Left lung (tissue), 14 donors: ENCODE results near the gene CEBPA. TPM values are rescaled to one million over a fixed set of nuclear protein-coding genes. Genes with fewer than 3 reads are reported as not detected.
A peak's percentile ranks its signal among the peaks of the same experiment; 100 is the strongest.

Experiments
- ATAC-seq: fragments of 200-7000 bp; cut with Tn5 transposase; one replicate; pipeline ENCODE4 v1.9.1; 2020; ENCODE audit warnings: moderate library complexity
- DNase-seq, 4 donors: peaks; one replicate each; pipeline ENCODE4 v3.0.0-alpha.2; 2013 to 2020
- H3K27ac ChIP-seq, 2 donors: fragments of 200-600 bp; sonication (generic) in 1 of 2; one replicate each; pipeline versions ENCODE4 v1.5.0 to v1.8.0; 2020 to 2021
- H3K27me3 ChIP-seq, 2 donors: fragments of 200-600 bp; sonication (generic) in 1 of 2; one replicate each; pipeline versions ENCODE4 v1.5.0 to v1.8.0; 2020 to 2021
- H3K36me3 ChIP-seq, 2 donors: fragments of 200-600 bp; sonication (generic) in 1 of 2; one replicate each; pipeline versions ENCODE4 v1.5.0 to v1.8.0; 2020 to 2021
- H3K4me1 ChIP-seq, 2 donors: fragments of 200-600 bp; one replicate each; pipeline ENCODE4 v1.8.0; 2021
- H3K4me3 ChIP-seq, 2 donors: fragments of 200-600 bp; sonication (generic) in 1 of 2; one replicate each; pipeline versions ENCODE4 v1.5.0 to v1.8.0; 2020 to 2021; ENCODE audit warnings: mild to moderate bottlenecking in 1 of 2
- H3K9me3 ChIP-seq, 2 donors: fragments of 200-600 bp; sonication (generic) in 1 of 2; one replicate each; pipeline versions ENCODE4 v1.5.0 to v1.8.0; 2020 to 2021
- intact Hi-C, 2 donors: fragments of 100-400 bp; cut with DNase I; formaldehyde crosslinking; loops; one replicate each; pipeline versions ENCODE4 v1.11.2 to v1.14.2; 2022
- long read RNA-seq, 12 donors: library from polyadenylated mRNA in 2 of 12; unstranded in 2 of 12; transcript quantifications; one replicate each; pipeline ENCODE4 v2.0.0 and lab custom pipeline, GENCODE V29; 2019 to 2026
- polyA plus RNA-seq, 6 donors: library from polyadenylated mRNA; unstranded; fragments of 120-200 nt; gene quantifications; one replicate each; pipeline ENCODE4 v1.2.1, GENCODE V29; 2013; ENCODE audit not compliant: insufficient read length in 6 of 6
- total RNA-seq, 2 donors: library from RNA; stranded (reverse); fragmentation: NEBNext Ultra II Directional; extraction: Animal tissue kit (Norgen Biotek cat#: 25700); gene quantifications; one replicate each; pipeline ENCODE4 v1.2.1, GENCODE V29; 2021
- TF ChIP-seq, protein P1 (sequence below), 2 donors: fragments of 200-600 bp; sonication (generic) in 1 of 2; IDR thresholded peaks; one replicate each; pipeline versions ENCODE4 v1.5.0 to v1.8.0; 2021; ENCODE audit warnings: antibody characterized with exemption in 2 of 2
- donor health status: DM: no; HTN: yes; CAD: no.
- donor health status: DM: no; HTN: no; CAD: no.

The CEBPA gene
- 10 to 100 TPM; 43.4 to 93.8 TPM for total RNA-seq
- polyA plus RNA-seq, result 10 to 100 TPM; 11.2 to 18.0 (median 15.0) TPM
- long read RNA-seq, donor 1, transcript CEBPA-201 (1 exons, 2,631 nt), result major isoform, 108 of 108 reads
- long read RNA-seq, donor 1, partial matches to known transcripts, result 0 of 108 reads
- long read RNA-seq, donor 1, other reads (novel, unspliced or antisense), result 0 of 108 reads
- long read RNA-seq, donor 2, transcript CEBPA-201 (1 exons, 2,631 nt), result major isoform, 44 of 55 reads
- long read RNA-seq, donor 2, partial matches to known transcripts, result 11 of 55 reads
- long read RNA-seq, donor 2, other reads (novel, unspliced or antisense), result 0 of 55 reads
- long read RNA-seq, donor 3, transcript CEBPA-201 (1 exons, 2,631 nt), result major isoform, 25 of 32 reads
- long read RNA-seq, donor 3, partial matches to known transcripts, result 7 of 32 reads
- long read RNA-seq, donor 3, other reads (novel, unspliced or antisense), result 0 of 32 reads
- long read RNA-seq, donor 4, partial matches to known transcripts, result 0 of 3 reads
- long read RNA-seq, donor 4, other reads (novel, unspliced or antisense), result 0 of 3 reads
- long read RNA-seq, donor 5, transcript CEBPA-201 (1 exons, 2,631 nt), result major isoform, 46 of 46 reads
- long read RNA-seq, donor 5, partial matches to known transcripts, result 0 of 46 reads
- long read RNA-seq, donor 5, other reads (novel, unspliced or antisense), result 0 of 46 reads
- long read RNA-seq, donor 6, transcript CEBPA-201 (1 exons, 2,631 nt), result major isoform, 32 of 32 reads
- long read RNA-seq, donor 6, partial matches to known transcripts, result 0 of 32 reads
- long read RNA-seq, donor 6, other reads (novel, unspliced or antisense), result 0 of 32 reads
- long read RNA-seq, donor 7, transcript CEBPA-201 (1 exons, 2,631 nt), result major isoform, 17 of 17 reads
- long read RNA-seq, donor 7, partial matches to known transcripts, result 0 of 17 reads
- long read RNA-seq, donor 7, other reads (novel, unspliced or antisense), result 0 of 17 reads
- long read RNA-seq, donor 8, transcript CEBPA-201 (1 exons, 2,631 nt), result major isoform, 49 of 49 reads
- long read RNA-seq, donor 8, partial matches to known transcripts, result 0 of 49 reads
- long read RNA-seq, donor 8, other reads (novel, unspliced or antisense), result 0 of 49 reads
- long read RNA-seq, donor 9, partial matches to known transcripts, result 0 of 2 reads
- long read RNA-seq, donor 9, other reads (novel, unspliced or antisense), result 0 of 2 reads
- long read RNA-seq, donor 10, partial matches to known transcripts, result 0 of 3 reads
- long read RNA-seq, donor 10, other reads (novel, unspliced or antisense), result 0 of 3 reads
- long read RNA-seq, donor 11, result 0 reads
- long read RNA-seq, donor 12, transcript CEBPA-201 (1 exons, 2,631 nt), result major isoform, 57 of 57 reads
- long read RNA-seq, donor 12, partial matches to known transcripts, result 0 of 57 reads
- long read RNA-seq, donor 12, other reads (novel, unspliced or antisense), result 0 of 57 reads

GRCh38 chr19:33302175-33302973, at the start of gene CEBPA:
Gene CEBPA (minus strand): TSS chr19:33302534. CDS start chr19:33302414, 120 bp downstream.
- TF ChIP-seq, protein P1, sequence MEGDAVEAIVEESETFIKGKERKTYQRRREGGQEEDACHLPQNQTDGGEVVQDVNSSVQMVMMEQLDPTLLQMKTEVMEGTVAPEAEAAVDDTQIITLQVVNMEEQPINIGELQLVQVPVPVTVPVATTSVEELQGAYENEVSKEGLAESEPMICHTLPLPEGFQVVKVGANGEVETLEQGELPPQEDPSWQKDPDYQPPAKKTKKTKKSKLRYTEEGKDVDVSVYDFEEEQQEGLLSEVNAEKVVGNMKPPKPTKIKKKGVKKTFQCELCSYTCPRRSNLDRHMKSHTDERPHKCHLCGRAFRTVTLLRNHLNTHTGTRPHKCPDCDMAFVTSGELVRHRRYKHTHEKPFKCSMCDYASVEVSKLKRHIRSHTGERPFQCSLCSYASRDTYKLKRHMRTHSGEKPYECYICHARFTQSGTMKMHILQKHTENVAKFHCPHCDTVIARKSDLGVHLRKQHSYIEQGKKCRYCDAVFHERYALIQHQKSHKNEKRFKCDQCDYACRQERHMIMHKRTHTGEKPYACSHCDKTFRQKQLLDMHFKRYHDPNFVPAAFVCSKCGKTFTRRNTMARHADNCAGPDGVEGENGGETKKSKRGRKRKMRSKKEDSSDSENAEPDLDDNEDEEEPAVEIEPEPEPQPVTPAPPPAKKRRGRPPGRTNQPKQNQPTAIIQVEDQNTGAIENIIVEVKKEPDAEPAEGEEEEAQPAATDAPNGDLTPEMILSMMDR (IDR thresholded peaks at IDR 0.05), result peak; percentile 20 to 56
- Histone ChIP-seq H3K27me3 (peaks cover 8 to 69% of the 10 kb centered on the region in 2 donors), H3K27ac (peak within 1 kb of the TSS; percentile 81 to 93), H3K4me3 (peak within 1 kb of the TSS; percentile 66 to 70), H3K4me1 (peaks cover 15 to 57% of the 10 kb centered on the region in 2 donors), H3K36me3 (no peaks in the 10 kb centered on the region), H3K9me3 (no peaks in the 10 kb centered on the region)
- ATAC-seq (peak; percentile 75), DNase-seq (peak; percentile 75 to 97 (median 89))
- intact Hi-C loops, result no loop called here

GRCh38 chr19:33350538-33351309, 48.4 kb upstream of the CEBPA start:
- H3K4me1 ChIP-seq, result no peaks in the 10 kb centered on the region
- DNase-seq (no peak), ATAC-seq (no peak)
- peaks cover 0 to 5% of the 10 kb centered on the region in 2 donors for H3K9me3 ChIP-seq
- no peaks in the 10 kb centered on the region for H3K36me3 ChIP-seq
- H3K27ac ChIP-seq, result no peak overlapping the region
- H3K4me3 ChIP-seq, result no peak overlapping the region
- H3K27me3 ChIP-seq, result peaks cover 0 to 24% of the 10 kb centered on the region in 2 donors
- intact Hi-C loops, result no loop called here
- TF ChIP-seq, protein P1 (IDR thresholded peaks at IDR 0.05), result no peak

DNA sequence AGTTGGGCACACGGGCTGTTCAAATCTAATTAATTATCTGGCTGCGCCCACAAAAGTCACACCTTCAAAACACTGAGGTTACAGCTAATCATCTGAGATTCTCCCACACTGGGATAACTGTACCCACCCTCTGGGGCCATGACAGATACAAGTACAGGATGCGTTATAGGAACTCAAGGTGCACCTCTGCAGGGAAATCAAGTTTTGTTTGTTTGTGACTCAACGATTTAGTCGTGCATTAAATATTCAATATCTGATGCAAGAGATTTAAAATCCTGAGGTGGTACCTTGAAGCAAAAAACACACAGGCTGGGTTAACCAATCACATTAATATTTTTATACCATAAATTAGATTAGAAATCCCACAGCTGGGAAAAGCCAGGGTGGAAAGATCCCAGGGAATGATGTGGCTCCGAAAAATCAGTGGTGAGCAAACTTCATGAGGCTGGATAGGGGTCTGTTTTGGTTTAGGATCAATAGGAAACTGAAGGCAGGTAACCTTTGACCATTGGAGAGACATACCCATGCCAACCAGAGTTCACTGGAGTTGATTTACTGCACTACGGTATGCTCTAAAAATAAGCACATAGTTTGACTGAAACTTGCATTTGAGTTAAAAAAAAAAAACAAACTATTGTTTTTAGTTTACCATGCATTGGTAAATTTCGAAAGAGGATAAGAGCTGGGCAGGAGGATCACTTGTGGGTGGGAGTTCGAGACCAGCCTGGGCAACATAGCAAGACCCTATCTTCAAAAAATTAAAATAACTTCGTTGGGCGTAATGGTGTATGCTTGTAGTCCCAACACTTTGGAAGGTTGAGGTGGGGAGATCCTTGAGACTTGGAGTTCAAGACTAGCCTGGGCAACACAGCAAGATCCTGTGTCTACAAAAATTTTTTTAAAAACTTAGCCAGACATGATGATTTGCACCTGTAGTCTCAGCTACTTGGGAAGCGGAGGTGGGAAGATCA, 47.3 kb upstream of the CEBPA start:
- no peaks in the 10 kb centered on the region for H3K36me3 ChIP-seq
- H3K4me1 ChIP-seq, result no peaks in the 10 kb centered on the region
- H3K4me3 ChIP-seq, result no peak overlapping the region
- H3K27ac ChIP-seq, result no peak overlapping the region
- H3K9me3 ChIP-seq, result no peaks in the 10 kb centered on the region
- intact Hi-C loops, result no loop called here
- peaks cover 0 to 33% of the 10 kb centered on the region in 2 donors for H3K27me3 ChIP-seq
- TF ChIP-seq, protein P1 (IDR thresholded peaks at IDR 0.05), result no peak
- ATAC-seq, result no peak
- DNase-seq, result no peak
